Kasumi-1 (cell line): ENCODE measurements around the gene LASP1.

Source experiments
- DNase-seq, 2 experiments: peaks; one replicate each; lab custom pipeline; 2025; lab: John Stamatoyannopoulos, UW

The LASP1 gene

GRCh38 chr17:38868817-38869525 lies 887 bp upstream of the LASP1 start:
- peak; percentile 74 to 75 for DNase-seq

- DNase-seq = peak; percentile 56 to 74
Measured at GRCh38 chr17:38870259-38871165, 654 bp downstream of the LASP1 start.

GRCh38 chr17:38871247-38872015 lies 1.6 kb downstream of the LASP1 start:
- no peak for DNase-seq

GRCh38 chr17:38872027-38872511 lies 2.2 kb downstream of the LASP1 start:
- peak in 1 of 2 experiments; percentile 28 for DNase-seq

GRCh38 chr17:38872671-38873385 lies 3.0 kb downstream of the LASP1 start:
- no peak for DNase-seq

GRCh38 chr17:38873640-38874380 lies 4.0 kb downstream of the LASP1 start:
- DNase-seq = no peak

- DNase-seq = no peak
Measured at GRCh38 chr17:38874505-38875400, 4.9 kb downstream of the LASP1 start.

GRCh38 chr17:38875477-38876075 lies 5.7 kb downstream of the LASP1 start:
- DNase-seq = no peak

- peak in 1 of 2 experiments; percentile 16 for DNase-seq
Measured at GRCh38 chr17:38877130-38877851, 7.4 kb downstream of the LASP1 start.

- DNase-seq = peak; percentile 18 to 42
Measured at GRCh38 chr17:38879878-38880665, 10.2 kb downstream of the LASP1 start.

GRCh38 chr17:38881600-38882191 lies 11.8 kb downstream of the LASP1 start:
- no peak for DNase-seq

GRCh38 chr17:38882870-38883269 lies 13.0 kb downstream of the LASP1 start:
- DNase-seq = no peak

- no peak for DNase-seq
Measured at GRCh38 chr17:38883592-38884526, 14.0 kb downstream of the LASP1 start.

GRCh38 chr17:38885044-38885727 lies 15.3 kb downstream of the LASP1 start:
- DNase-seq = no peak
